ENCODE results near the gene AOAH. TPM values are rescaled to one million over a fixed set of nuclear protein-coding genes. Genes with fewer than 3 reads are reported as not detected.

AOAH gene
- total RNA-seq, 4 donors from 2014 or later = 0.69 to 3.2 (median 2.2) TPM

GRCh38 chr7:36670585-36671431 is 53.5 kb downstream of the AOAH start:
- intact Hi-C loops (cut with DNase I; ENCODE audit: low total_unique reads) = no loop called here
- WGBS, 2 donors = 85 to 86% methylated on average over 17 of the region's 17 CpGs
- TF ChIP-seq CTCF (IDR thresholded peaks at IDR 0.05) = no peak
- no peak for TF ChIP-seq POLR2A (IDR thresholded peaks at IDR 0.05)
- DNase-seq (ENCODE audit: low spot score in 2 of 2) = no peak
- no peak overlapping the region for H3K4me3 ChIP-seq (ENCODE audit: low read depth, poor library complexity, severe bottlenecking)

GRCh38 chr7:36668750-36669149 is 55.5 kb downstream of the AOAH start:
- 76 to 83% methylated on average over 3 of the region's 3 CpGs for WGBS, 2 donors
- TF ChIP-seq CTCF (IDR thresholded peaks at IDR 0.05) = no peak
- no peak for TF ChIP-seq POLR2A (IDR thresholded peaks at IDR 0.05)
- intact Hi-C loops (cut with DNase I; ENCODE audit: low total_unique reads) = no loop called here

GRCh38 chr7:36668080-36668479 is 56.2 kb downstream of the AOAH start:
- intact Hi-C loops (cut with DNase I; ENCODE audit: low total_unique reads) = no loop called here
- 73 to 82% methylated on average over 3 of the region's 3 CpGs for WGBS, 2 donors
- DNase-seq (ENCODE audit: low spot score in 2 of 2) = no peak

More at GRCh38 chr7:36668750-36669149, 55.5 kb downstream of the AOAH start:
- no peak for DNase-seq (ENCODE audit: low spot score in 2 of 2)
- no peak overlapping the region for H3K4me3 ChIP-seq (ENCODE audit: low read depth, poor library complexity, severe bottlenecking)

GRCh38 chr7:36667007-36667745 is 57.1 kb downstream of the AOAH start:
- WGBS, 2 donors = 70 to 74% methylated on average over 2 of the region's 2 CpGs

More at GRCh38 chr7:36668080-36668479, 56.2 kb downstream of the AOAH start:
- no peak overlapping the region for H3K4me3 ChIP-seq (ENCODE audit: low read depth, poor library complexity, severe bottlenecking)
- no peak for TF ChIP-seq CTCF (IDR thresholded peaks at IDR 0.05)
- no peak for TF ChIP-seq POLR2A (IDR thresholded peaks at IDR 0.05)

GRCh38 chr7:36663481-36663880 is 60.8 kb downstream of the AOAH start:
- WGBS, 2 donors = 74 to 85% methylated on average over 4 of the region's 4 CpGs
- H3K4me3 ChIP-seq (ENCODE audit: low read depth, poor library complexity, severe bottlenecking) = no peak overlapping the region
- no peak for DNase-seq (ENCODE audit: low spot score in 2 of 2)
- TF ChIP-seq CTCF (IDR thresholded peaks at IDR 0.05) (no peak), POLR2A (IDR thresholded peaks at IDR 0.05) (no peak)
- intact Hi-C loops (cut with DNase I; ENCODE audit: low total_unique reads) = no loop called here

More at GRCh38 chr7:36667007-36667745, 57.1 kb downstream of the AOAH start:
- intact Hi-C loops (cut with DNase I; ENCODE audit: low total_unique reads) = no loop called here
- no peak for TF ChIP-seq POLR2A (IDR thresholded peaks at IDR 0.05)
- no peak for TF ChIP-seq CTCF (IDR thresholded peaks at IDR 0.05)
- H3K4me3 ChIP-seq (ENCODE audit: low read depth, poor library complexity, severe bottlenecking) = no peak overlapping the region
- DNase-seq (ENCODE audit: low spot score in 2 of 2) = no peak
